Erythroblast (primary cell): Measurements from ENCODE around the gene UPK1A.

Source experiments
- GATA1 ChIP-seq: IDR thresholded peaks from 2 replicates; pipeline ENCODE4 v1.6.1; 2011; ENCODE audit warnings: low read depth, mild to moderate bottlenecking, control low read depth, low read length, moderate library complexity
- POLR2A ChIP-seq: IDR thresholded peaks from 2 replicates; pipeline ENCODE4 v1.6.1; 2011; ENCODE audit warnings: mild to moderate bottlenecking, low read length

DNA sequence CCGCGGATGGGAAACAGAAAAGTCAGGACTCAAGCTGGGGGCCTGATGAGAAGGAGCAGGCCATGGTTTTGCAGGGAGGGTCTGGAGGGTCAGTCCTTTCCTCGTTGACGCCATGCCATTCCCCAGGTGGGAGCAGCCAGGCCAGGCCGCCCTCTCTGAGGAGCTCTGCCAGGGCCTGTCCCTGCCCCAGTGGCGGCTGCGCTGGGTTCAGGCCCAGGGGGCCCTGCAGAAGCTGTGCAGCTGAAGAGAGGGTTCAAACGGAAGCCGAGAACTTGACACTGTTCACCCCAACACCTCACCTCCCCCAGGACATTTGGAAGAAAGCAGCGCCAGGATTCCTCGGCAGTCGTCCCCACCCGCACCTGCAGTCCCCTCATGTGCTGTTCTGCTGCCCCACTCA lies 43.6 kb upstream of the UPK1A start:
- TF ChIP-seq POLR2A (no peak), GATA1 (no peak)
